MG63 (cell line): ENCODE results near the gene ATPAF2. TPM values are rescaled to one million over a fixed set of nuclear protein-coding genes. Genes with fewer than 3 reads are reported as not detected.
"Not testable (repeated sequence)": the region's sequence is repeated elsewhere in the genome, so short reads cannot be mapped to it uniquely, and the experiment has no call there.

Source experiments
- DNase-seq: peaks from one replicate; pipeline ENCODE4 v3.0.0-alpha.2; 2020
- H3K27me3 ChIP-seq: fragments of 250-450 bp; sonication (Bioruptor Pico); 2 replicates; pipeline ENCODE4 v1.5.1; 2020; ENCODE audit warnings: mild to moderate bottlenecking, moderate library complexity
- H3K36me3 ChIP-seq: fragments of 250-450 bp; sonication (Bioruptor Pico); 2 replicates; pipeline ENCODE4 v1.5.1; 2020; ENCODE audit warnings: mild to moderate bottlenecking, moderate library complexity
- H3K4me3 ChIP-seq: fragments of 250-450 bp; sonication (Bioruptor Pico); 2 replicates; pipeline ENCODE4 v1.5.1; 2020; ENCODE audit warnings: mild to moderate bottlenecking, moderate library complexity
- H3K9me3 ChIP-seq: fragments of 250-450 bp; sonication (Bioruptor Pico); 2 replicates; pipeline ENCODE4 v1.5.1; 2020; ENCODE audit warnings: mild to moderate bottlenecking, moderate library complexity
- total RNA-seq: library from RNA; depleted of rRNA; stranded (reverse); fragments of >200 nt; shearing (Covaris generic); gene quantifications from 2 replicates; pipeline ENCODE4 v1.2.3, GENCODE V29; 2014; ENCODE audit warnings: low replicate concordance

Gene ATPAF2
- total RNA-seq, 1 experiment from 2014 or later = 39.0 TPM

DNA sequence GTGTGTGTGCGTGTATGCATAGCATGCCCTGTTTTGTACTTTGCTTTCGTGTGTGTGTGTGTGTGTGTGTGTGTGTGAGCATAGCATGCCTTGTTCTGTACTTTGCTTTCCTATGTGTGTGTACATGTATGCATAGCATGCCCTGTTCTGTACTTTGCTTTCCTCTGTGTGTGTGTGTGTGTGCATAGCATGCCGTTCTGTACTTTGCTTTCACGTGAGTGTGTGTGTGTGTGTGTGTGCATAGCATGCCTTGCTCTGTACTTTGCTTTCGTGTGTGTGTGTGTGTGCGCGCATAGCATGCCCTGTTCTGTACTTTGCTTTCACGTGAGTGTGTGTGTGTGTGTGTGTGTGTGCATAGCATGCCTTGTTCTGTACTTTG is 38.9 kb downstream of the ATPAF2 start:
- H3K36me3 ChIP-seq = no peaks in the 10 kb centered on the region
- H3K4me3 ChIP-seq = no peak overlapping the region
- no peak for DNase-seq
- H3K9me3 ChIP-seq = no peaks in the 10 kb centered on the region
- no peaks in the 10 kb centered on the region for H3K27me3 ChIP-seq

DNA sequence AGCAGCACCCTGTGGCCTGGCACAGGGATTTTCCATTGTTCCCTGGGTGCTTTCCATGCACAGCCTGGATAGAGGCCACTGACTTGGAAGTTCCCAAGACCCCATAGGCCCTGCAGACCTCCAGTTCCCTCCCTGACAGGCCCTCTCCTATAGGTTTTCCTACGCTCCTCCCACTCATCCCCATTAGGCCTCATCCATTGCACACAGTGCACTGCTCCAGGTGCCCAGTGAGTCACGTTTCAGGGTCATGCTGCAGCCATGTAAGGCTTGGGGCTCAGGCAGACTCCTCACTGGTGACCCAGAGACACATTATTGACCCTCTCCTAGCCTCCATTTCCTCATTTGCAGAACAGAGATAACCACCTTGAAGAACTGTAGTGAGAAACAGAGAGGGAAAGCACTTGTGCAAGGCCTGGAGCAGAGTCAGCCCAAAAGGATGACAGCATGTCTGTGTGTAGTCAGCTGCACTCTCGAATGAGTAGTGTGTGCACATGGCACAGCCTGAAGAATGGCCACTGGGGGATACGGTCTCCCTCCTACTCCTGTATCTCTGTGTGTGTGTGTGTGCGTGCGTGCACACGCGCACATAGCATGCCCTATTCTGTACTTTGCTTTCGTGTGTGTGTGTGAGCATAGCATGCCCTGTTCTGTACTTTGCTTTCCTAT is 39.5 kb downstream of the ATPAF2 start:
- no peak for DNase-seq
- Histone ChIP-seq H3K9me3 (no peaks in the 10 kb centered on the region), H3K4me3 (no peak overlapping the region), H3K27me3 (no peaks in the 10 kb centered on the region), H3K36me3 (no peaks in the 10 kb centered on the region)

DNA sequence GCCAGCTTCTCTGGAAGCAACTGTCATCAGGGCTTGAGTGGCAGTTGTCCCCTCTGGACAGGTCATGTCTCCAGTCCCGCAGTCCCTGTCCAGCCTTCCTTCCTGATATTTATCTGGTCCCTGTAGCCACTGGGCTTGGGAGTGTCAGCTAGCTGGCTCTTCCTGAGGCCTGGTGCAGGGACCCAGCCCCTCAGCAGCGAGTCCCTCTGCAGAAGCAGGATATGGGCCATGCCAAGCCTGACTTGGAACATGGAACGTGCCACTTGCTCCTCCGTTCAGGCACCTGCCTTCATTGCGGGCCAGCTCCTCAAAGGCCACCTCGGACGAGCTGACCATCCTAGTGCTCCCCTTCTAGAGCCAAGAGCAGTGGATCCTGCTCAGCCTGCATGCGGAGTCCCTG is 40.0 kb downstream of the ATPAF2 start:
- Histone ChIP-seq H3K27me3 (no peaks in the 10 kb centered on the region), H3K9me3 (no peaks in the 10 kb centered on the region), H3K36me3 (no peaks in the 10 kb centered on the region), H3K4me3 (no peak overlapping the region)
- no peak for DNase-seq

DNA sequence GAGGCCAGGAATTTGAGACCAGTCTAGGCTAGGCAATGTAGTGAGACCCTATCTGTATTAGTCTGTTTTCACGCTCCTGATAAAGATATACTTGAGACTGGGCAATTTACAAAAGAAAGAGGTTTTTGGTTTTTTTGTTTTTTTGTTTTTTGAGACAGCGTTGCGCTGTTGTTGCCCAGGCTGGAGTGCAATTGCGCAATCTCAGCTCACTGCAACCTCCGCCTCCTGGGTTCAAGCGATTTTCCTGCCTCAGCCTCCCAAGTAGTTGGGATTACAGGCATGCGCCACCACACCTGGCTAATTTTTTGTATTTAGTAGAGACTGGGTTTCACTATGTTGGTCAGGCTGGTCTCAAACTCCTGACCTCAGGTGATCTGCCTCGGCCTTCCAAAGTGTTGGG is 43.1 kb downstream of the ATPAF2 start:
- H3K27me3 ChIP-seq, H3K36me3 ChIP-seq, H3K9me3 ChIP-seq, DNase-seq, H3K4me3 ChIP-seq: not testable (repeated sequence)

DNA sequence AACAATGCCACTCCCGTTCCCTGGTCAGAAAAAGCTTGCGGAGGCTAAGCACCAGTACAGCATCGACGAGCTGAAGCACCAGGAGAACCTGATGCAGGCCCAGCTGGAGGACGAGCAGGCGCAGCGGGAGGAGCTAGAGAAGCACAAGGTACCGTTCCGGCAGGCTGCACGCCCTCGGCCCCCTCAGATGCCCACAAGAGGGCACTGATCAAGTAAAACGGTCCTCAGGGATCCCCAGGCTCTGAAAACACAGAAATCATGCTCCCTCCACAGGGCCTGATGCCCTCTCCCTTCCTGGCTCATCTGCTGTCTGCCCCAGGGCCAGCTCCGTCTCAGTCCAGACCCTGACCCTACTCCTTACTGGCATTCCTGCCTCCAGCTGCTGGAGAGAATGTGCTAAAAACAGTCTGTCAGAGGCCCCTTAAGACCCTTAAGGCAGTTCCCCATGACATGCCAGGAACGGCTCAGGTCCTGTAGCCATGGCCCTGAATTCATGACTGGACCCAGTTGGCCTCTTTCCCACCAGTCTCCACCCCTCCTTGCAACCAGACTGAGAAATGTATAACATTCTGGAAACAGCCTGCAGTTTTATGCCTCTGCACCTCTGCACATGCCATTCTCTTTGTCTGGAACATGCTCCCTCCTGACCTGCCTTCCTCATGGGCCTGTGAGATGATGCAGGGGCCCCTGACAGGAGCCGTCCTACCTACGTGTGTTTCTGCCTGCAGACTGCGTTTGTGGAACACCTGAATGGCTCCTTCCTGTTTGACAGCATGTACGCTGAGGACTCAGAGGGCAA is 44.5 kb downstream of the ATPAF2 start:
- Histone ChIP-seq H3K4me3 (no peak overlapping the region), H3K9me3 (no peaks in the 10 kb centered on the region), H3K27me3 (no peaks in the 10 kb centered on the region), H3K36me3 (no peaks in the 10 kb centered on the region)
- DNase-seq = no peak

DNA sequence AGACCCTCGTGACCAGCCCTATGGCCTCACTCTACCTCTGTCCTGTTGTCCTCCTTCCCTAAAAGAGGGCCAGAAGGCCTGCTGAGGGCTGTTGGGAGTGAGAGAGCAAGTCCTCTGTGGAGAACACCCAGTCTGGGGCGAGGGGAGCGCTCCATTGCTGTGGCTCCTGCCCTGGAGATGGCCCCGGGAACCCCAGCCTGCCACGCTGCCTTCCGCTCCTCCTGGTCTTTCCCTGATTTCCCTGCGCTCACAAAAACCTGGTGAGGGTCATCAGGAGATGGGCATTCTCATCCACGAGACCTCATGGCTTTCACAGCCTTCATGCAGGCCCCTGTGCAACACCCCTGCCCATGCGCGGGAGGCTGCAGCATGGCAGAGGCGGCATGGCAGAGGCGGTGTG is 45.1 kb downstream of the ATPAF2 start:
- Histone ChIP-seq H3K36me3 (no peaks in the 10 kb centered on the region), H3K9me3 (no peaks in the 10 kb centered on the region), H3K27me3 (no peaks in the 10 kb centered on the region), H3K4me3 (no peak overlapping the region)
- no peak for DNase-seq

DNA sequence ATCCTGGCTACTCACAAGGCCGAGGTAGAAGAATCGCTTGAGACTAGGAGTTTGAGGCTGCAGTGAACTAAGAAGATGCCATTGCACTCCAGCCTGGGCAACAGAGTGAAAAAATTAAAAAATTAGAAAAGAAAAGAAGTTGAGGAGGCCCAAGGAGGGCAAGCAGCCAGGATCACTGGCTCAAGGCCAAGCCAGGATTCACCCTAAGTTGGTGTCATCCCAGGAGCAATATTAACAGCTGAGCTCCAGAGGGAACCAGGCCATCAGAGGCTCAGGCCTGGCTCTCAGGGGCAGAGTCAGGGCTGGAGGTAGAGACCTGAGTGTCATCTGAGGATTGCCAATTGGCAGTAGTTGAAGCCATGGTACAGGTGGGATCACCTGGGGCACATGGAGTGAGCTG is 45.6 kb downstream of the ATPAF2 start:
- no peaks in the 10 kb centered on the region for H3K36me3 ChIP-seq
- no peak for DNase-seq
- H3K4me3 ChIP-seq = no peak overlapping the region
- no peaks in the 10 kb centered on the region for H3K9me3 ChIP-seq
- H3K27me3 ChIP-seq = no peaks in the 10 kb centered on the region

DNA sequence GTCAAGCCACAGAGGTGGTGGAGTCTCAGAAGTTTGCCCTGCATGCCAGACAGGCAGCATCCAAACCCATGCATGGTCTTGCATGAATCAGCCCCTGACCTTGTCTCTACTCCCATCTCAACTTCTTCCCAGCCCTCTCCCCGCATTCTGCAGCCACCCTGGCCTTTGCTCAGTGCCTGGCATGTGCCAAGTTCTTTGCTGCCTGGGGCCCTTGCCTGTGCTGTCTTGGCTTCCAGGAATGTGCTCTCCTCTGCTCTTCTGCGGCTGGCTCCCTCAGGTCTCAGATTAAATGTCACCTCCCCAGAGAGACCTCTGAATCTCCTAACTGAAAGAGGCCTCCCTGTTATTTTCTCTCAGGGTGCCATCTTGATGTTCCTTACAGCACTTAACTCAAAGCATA is 48.7 kb downstream of the ATPAF2 start:
- no peaks in the 10 kb centered on the region for H3K36me3 ChIP-seq
- no peaks in the 10 kb centered on the region for H3K9me3 ChIP-seq
- DNase-seq = peak; percentile 17
- H3K4me3 ChIP-seq = no peak overlapping the region
- H3K27me3 ChIP-seq = no peaks in the 10 kb centered on the region

DNA sequence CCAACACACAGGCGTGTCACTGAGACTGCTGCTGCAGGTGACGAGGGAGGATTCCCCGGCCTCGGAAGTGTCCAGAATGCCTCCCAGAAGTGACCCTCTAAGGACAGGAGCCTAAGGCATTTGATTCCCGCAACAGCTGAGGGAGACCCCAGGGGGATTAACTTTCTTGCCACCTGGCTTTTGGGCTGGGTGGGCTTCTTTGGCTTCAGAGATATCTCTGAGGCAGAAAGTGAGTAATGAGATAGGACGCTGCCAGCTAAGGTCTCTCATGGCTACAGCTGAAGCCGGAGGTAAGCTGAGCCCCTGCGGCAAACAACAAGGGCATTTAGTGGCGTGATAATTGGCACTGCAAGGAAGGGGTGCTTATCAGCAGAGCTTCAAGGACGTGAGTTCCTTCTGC is 49.4 kb downstream of the ATPAF2 start:
- Histone ChIP-seq H3K36me3 (no peaks in the 10 kb centered on the region), H3K4me3 (no peak overlapping the region), H3K27me3 (no peaks in the 10 kb centered on the region), H3K9me3 (no peaks in the 10 kb centered on the region)
- no peak for DNase-seq

DNA sequence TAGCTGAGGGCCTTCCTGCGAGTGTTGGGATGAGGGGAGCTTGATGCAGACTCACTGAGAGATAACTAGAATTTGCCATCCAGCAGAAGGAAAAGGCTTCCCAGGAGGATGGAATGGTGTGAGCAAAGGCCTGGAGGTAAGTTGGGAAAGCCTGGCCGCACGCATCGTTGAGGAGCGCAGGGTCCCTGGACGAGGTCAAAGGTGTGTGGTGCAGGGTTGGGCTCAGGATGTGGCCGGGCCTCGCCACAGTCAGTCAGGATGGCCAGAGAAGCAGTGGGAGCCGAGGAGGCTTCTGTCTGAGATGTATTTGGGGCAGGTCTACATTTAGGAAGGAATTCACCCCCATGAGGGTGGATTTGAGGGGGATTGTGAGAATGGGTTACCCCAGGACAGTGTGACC is 49.9 kb downstream of the ATPAF2 start:
- no peak overlapping the region for H3K4me3 ChIP-seq
- H3K9me3 ChIP-seq = no peaks in the 10 kb centered on the region
- no peaks in the 10 kb centered on the region for H3K27me3 ChIP-seq
- DNase-seq = no peak
- H3K36me3 ChIP-seq = no peaks in the 10 kb centered on the region

DNA sequence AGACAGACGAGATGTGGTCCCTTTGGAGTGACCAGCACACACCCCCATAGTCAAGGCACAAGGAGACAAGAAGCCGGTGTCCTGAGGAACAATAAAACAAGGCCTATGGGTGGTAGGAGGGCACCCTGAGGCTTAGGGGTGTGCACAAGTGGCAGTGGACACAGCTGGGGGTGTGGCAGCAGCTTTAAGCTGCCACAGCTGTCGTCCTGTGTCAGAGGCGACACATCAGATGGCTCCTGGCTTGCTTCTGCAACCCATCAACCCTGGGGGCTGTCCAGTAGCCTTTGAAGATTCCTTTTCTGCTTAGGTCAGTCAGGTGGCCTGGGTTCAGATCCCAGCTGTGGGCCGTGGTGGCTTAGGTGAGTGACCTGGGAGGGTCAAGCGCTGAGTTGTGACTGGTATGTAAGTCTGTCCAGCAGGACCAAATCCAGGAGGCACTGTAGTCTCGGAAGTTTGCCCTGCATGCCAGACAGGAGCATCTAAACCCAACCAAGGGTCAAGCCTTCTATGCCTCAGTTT is 50.5 kb downstream of the ATPAF2 start:
- Histone ChIP-seq H3K4me3 (no peak overlapping the region), H3K9me3 (no peaks in the 10 kb centered on the region), H3K27me3 (no peaks in the 10 kb centered on the region), H3K36me3 (no peaks in the 10 kb centered on the region)
- DNase-seq = no peak

DNA sequence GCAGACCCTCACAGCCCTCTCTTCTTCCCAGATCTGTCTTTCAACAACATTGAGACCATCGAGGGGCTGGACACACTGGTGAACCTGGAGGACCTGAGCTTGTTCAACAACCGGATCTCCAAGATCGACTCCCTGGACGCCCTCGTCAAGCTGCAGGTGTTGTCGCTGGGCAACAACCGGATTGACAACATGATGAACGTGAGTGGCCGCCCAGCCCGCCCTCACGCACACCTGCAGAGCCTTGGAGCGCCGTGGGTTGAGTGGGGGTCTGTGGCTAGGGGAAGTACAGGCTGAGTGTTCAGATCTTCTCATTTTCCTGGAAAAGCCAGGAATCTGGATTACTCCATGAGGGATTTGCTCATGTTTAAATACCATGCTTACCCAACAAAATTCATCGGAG is 51.1 kb downstream of the ATPAF2 start:
- DNase-seq = no peak
- H3K4me3 ChIP-seq = no peak overlapping the region
- no peaks in the 10 kb centered on the region for H3K27me3 ChIP-seq
- H3K36me3 ChIP-seq = no peaks in the 10 kb centered on the region
- H3K9me3 ChIP-seq = no peaks in the 10 kb centered on the region

DNA sequence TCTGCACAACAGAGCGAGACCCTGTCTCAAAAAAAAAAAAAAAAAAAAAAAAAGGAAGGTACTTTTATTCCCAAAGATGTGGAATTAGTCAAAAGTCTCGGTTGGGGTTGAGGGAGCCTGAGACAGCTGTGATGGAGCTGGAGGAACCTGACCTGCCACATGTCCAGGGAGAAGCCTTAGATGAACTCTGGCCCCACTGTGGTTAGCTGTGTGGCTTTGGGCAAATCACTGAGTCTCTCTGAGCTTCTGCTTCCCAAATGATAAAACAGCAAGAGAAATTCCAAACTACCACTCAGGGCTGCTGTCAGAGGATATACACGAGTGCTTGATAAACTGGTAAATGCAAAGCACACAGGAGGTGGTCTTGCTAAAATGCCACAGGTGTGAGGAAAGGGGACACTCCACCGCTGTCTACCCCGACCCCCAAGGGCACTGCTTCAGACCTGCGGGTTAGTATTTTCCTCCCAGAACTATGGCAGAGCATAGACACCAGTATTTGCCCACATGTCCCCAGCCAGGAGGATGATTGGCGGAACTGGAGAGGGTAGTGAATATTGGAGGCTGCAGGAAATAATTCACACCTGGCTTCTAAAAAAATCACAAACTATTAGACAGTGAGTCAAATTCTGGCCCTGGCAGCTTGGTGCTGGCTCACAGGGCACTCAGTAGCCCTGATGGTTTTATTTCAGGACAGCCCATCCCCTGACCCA is 51.6 kb downstream of the ATPAF2 start:
- DNase-seq = no peak
- no peaks in the 10 kb centered on the region for H3K9me3 ChIP-seq
- no peaks in the 10 kb centered on the region for H3K27me3 ChIP-seq
- no peak overlapping the region for H3K4me3 ChIP-seq
- no peaks in the 10 kb centered on the region for H3K36me3 ChIP-seq

DNA sequence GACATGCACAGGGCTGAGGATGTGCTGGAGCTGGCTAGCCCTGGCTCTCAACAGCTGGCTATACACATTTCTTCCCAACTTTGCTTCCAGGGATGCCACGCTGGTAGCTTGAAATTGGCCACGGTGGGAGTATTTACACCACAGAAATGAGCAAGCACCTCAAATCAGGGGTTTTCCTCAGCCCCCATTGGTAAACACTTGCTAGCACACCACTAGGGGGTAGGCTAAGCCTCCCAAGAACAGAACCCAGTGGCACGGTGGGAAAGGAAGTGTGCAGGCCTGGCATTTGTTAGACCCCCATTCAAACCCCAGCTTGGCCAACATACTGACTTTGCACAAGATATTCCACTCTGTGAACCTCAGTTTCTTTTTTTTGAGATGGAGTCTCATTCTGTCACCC is 53.4 kb downstream of the ATPAF2 start:
- no peaks in the 10 kb centered on the region for H3K36me3 ChIP-seq
- no peaks in the 10 kb centered on the region for H3K27me3 ChIP-seq
- H3K9me3 ChIP-seq = no peaks in the 10 kb centered on the region
- no peak overlapping the region for H3K4me3 ChIP-seq
- no peak for DNase-seq

DNA sequence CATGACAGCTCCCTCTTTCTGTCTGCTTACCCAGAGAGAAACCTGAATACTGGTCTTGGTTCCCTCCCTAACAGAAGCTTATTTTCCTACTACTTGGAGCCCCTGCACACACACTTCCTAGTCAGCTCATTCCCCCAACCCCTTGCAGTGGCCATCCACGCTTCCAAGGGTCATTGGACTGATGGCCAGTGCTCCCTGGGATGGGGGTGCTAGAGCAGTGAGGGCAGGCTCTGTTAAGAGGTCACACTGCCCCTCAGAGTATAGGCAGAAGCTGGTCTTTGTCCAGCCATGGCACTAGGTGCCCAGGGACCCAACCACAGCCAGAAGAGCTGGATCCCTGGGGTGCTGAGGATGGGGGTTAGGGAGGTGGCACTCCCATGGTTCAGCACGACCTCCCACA is 53.8 kb downstream of the ATPAF2 start:
- H3K9me3 ChIP-seq = no peaks in the 10 kb centered on the region
- H3K27me3 ChIP-seq = no peaks in the 10 kb centered on the region
- H3K36me3 ChIP-seq = no peaks in the 10 kb centered on the region
- no peak for DNase-seq
- no peak overlapping the region for H3K4me3 ChIP-seq

DNA sequence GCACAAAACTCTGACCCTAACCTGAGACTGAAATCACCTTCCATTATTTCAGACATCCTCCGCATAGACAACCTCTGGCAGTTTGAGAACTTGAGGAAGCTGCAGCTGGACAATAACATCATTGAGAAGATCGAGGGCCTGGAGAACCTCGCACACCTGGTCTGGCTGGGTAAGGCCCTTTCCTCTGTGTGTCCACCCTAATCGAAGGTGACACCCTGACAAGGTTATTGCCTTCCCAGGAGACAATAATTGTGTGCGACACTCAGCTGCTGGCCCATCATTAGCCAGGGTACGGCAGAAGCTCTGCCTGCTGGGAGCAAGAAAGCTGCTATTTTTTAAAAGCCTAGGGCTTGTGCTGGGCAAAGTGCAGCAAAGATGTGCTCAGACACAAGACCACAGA is 55.2 kb downstream of the ATPAF2 start:
- H3K9me3 ChIP-seq = no peaks in the 10 kb centered on the region
- H3K27me3 ChIP-seq = no peaks in the 10 kb centered on the region
- no peak for DNase-seq
- H3K4me3 ChIP-seq = no peak overlapping the region
- no peaks in the 10 kb centered on the region for H3K36me3 ChIP-seq

DNA sequence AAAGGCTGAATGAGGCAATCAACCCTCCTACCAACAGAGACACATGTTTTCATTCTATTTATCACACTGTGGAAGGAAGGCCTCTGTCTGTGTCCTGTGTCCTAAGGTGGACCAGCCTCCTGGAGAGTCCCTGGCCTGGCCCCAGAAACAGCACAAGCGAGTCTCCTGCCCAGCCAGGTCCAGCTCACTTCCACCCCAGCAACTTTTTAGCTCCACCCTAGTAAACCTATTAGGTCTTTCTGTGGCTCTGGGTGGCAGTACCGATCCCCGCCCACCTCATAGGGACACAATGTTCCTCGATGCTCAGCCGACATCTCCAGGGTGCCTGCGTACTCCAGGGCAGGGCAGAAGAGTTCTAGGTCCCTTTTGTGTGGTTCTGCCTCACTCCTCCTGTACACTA is 55.6 kb downstream of the ATPAF2 start:
- H3K36me3 ChIP-seq = no peaks in the 10 kb centered on the region
- no peaks in the 10 kb centered on the region for H3K9me3 ChIP-seq
- H3K27me3 ChIP-seq = no peaks in the 10 kb centered on the region
- no peak overlapping the region for H3K4me3 ChIP-seq
- no peak for DNase-seq
